HG03103 (cell line): ENCODE data around the gene RAD51B.
A peak's percentile ranks its signal among the peaks of the same experiment; 100 is the strongest.
"Not testable (repeated sequence)": the region's sequence is repeated elsewhere in the genome, so short reads cannot be mapped to it uniquely, and the experiment has no call there.

ENCODE experiments used
- ATAC-seq: cut with Tn5 transposase; IDR thresholded peaks from one replicate; pipeline ENCODE4 v1.9.1; 2021; ENCODE audit warnings: low read depth; ENCODE audit not compliant: unreplicated experiment

Gene RAD51B

DNA sequence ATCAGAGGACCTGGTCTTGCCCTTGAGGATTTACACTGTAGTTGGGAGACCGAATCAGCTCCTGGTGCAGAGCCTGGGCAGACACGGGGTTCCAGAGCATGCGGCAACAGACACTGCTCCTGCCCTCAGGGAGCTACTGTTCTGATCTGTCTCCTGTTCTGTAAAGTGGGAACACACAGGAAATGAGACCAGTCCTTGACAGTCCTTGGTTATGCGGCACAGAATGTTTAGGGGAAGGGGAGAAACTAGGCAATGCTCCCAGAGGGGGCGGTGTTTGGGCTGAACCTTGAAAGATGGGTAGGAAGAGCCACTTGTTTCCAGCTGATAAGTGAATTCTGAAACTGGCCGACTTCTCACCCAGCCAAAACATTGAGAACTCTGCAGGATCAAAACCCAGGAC lies 840.9 kb downstream of the RAD51B start:
- no peak for ATAC-seq

DNA sequence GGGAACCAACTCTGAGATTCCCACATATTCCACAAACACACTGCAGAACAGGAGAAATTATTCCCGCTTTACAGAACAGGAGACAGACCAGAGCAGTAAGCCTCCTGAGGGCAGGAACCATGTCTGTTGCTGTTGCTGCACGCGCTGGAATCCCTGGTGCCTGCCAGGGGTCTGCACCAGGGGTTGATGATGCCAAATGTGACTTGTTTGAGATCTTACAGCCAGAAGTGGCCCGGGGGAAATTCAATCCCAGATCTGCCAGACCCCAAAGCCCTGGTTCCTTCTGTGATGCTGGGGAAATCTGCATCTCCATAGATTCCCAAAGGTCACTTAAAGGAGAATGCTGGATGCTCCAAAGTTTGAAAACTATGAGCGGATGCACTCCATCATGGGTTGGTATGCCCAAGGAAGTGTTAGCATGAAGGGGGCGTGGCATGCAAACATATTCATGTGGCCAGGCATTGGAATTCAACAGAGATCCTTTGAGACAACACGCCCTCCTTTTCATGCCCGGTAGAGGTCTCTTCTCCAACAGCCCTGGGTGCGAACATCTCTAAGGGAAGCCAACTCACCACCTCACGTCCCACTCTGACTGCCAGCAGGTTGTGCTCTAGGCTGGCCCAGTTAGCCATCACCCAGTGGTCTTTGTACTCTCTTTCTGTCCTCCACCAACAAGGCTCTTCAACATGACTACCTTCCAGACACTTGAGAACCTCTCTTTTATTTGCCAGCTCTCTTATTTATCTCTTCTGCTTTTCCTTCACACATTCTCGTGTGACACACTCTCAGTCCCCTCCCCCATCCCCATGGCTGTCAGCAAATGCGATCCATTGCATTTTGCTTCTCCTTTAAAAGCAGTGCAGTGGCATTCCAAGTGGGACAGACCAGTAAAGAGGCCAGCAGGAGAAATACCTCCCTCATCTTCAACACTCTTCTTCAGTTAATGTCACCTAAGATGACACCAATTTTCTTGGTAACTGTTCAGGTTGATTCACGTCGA lies 841.9 kb downstream of the RAD51B start:
- no peak for ATAC-seq

DNA sequence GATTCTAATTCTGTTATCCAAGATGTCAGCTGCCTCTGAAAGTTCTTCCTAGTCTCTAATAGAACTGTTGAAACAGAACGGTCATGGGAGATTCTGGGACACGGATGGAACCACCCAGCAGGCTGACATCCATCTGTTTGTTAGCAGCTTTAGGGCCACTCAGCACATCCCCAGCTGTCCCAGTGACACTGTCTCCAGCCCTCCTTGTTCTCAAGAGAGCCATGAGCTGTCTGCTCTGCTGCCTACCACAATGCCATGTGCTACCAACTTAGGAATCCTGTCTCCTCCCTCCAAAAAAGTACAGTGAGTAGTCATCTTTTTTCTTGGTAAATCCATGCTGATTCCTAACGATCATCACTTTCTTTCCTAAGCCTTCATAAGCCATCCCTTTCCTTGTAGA lies 842.8 kb downstream of the RAD51B start:
- no peak for ATAC-seq

DNA sequence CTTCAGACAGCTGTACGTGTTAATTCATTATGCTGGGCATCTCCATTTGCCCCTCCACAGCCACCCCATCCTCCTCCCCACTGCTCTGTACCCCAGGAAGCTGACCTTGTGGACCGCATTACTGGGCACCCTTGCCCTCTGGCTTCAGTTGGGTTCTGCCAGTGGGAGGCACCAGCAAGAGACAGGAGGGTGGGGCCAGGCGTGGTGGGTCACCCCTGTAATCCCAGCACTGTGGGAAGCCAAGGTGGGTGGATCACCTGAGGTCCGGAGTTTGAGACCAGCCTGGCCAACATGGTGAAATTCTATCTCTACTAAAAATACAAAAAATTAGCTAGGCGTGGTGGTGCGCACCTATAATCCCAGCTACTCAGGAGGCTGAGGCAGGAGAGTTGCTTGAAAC lies 843.2 kb downstream of the RAD51B start:
- ATAC-seq: not testable (repeated sequence)

DNA sequence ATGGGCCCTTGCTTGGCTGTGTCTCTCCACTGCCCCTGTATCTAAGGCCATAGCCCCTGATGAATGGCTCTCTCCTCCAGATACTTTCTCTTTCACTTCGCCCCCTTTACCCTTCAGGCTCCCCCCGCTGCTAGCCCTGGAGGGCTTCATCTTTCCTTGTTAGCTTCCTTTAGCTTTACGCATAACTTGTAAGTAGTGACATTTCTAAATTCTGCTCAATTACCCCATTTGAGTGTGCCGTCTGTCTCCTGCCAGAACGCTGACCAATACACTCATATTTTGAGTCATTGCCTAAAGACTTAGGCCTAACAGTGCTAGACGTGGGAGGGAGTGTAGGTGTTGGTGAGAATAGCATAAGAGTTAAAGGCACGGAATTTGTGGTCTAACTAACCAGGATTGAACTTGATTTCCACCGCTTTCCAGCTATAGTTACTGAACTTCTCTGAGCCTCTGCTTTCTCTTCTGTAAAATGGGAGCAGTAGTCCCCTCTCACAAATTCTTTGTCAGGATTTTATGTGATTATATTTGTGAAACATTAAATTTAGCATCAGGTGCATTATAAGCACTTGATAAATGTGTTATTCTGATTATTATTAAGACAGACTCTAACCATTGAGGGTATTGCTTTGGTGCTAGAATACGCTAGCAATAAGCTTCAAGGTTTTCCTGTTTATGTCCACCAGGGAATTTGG lies 844.0 kb downstream of the RAD51B start:
- ATAC-seq: peak; percentile 73

DNA sequence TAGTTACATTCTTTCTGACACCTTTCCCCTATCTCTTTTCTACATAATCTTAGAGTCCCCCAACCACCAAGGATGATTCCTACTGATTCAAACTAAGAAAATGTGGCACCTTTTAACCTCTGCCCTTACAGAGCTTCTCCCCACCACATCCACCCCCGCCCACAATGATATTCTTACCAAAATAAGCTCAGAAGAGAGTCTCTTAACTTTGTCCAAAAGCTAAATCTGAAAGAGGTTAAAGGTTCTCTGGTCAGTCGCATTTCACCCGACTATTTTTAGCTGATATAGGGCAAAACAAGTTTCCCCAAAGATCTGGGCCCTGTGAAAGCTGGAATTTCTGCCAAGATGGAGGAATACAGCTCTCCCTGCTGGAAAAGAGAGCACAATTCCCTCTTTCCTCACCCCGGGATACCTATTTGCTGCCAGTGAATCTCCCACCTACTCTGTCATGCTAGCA lies 844.7 kb downstream of the RAD51B start:
- no peak for ATAC-seq

DNA sequence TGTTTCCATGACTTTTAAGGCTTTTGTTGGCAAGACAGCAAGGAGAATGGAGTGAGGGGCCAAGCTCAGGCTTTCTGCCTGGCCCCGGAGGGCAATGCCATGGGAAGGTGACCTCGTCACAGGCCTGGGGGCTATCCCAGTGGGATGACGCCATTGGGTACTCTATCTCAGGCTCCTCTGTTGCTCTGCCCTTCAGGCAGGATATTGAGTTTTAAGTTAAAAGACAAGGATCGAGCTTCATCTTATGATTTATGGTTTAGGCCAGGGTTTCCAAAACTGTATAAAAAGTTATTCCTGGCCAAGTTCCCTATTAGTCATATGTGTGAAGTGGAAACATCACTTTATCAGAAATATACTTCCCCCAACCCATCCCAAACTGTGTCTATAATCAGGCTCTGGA lies 845.6 kb downstream of the RAD51B start:
- no peak for ATAC-seq

DNA sequence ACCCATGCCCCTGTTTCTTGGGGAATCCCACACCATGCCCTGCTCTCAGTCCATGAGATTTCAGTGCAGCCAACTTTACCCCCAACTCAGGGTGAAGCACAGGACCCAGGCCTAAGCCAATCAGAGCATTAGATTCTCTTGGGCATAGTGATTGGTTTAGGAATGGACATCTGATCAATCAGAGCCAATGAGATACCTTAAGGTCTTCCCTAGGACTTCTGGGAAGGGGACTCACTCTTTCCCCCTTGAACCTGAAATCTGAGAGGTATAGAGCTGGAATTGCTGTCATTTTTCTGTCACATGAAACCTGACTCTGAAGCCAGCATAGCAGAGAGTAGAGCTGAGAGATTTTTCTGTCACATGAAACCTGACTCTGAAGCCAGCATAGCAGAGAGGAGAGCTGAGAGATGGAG lies 846.2 kb downstream of the RAD51B start:
- ATAC-seq: no peak

DNA sequence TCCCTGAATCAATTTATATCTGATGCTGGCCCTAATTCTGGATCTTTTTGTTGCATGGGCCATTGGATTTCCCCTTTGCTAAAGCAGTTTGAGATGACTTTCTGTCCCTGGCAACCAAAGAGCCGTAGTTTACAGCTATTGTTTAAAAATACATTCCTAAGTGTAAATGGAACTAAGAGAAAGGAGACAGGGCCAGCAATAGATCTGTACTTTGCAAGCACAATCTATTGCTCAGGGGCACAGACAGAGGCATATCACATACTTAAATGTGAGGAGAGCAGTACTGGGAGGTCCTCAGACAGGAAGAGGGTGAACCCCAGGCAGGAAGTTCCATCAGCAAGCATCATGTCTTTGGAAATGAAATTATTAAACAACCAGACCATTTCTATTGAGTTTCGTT lies 846.7 kb downstream of the RAD51B start:
- ATAC-seq: no peak

DNA sequence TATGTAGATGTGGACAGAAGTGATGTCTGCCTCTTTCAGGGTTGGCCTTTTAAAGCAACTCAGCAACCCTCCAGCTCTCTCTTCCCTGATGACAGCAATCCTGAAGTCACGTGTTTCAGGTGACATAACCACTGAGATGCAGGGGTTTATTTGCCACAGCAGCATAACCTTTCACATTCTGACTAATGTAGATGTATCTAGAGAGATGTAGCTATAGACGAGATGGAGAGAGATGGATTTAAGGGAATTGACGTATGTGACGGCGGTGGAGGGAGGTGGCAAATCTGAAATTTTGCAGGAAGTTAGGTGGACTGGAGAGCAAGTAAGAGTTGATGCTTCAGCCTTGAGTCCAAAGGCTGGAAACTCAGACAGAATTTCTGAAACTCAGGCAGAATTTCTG lies 847.3 kb downstream of the RAD51B start:
- ATAC-seq: no peak

DNA sequence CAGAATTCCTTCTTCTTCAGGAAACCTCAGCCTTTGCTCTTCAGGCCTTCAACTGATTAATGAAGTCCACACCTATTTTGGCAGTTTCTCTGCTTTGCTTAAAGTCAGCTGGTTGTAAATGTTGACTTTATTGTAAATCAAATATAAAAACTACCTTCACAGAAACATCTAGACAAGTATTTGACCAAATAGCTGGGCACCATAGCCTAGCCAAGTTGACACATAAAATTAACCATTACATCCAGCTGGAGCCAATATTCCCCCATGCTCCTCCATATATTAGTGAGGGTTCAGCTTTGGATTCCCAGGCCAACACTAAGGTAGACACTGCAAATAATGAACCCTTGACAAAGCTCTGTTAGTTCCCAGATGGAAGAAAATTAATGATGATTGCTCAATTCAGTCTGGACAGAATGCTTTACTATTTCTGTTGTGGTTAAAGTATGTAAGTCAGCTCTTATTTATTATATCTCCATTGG lies 847.8 kb downstream of the RAD51B start:
- ATAC-seq: no peak

DNA sequence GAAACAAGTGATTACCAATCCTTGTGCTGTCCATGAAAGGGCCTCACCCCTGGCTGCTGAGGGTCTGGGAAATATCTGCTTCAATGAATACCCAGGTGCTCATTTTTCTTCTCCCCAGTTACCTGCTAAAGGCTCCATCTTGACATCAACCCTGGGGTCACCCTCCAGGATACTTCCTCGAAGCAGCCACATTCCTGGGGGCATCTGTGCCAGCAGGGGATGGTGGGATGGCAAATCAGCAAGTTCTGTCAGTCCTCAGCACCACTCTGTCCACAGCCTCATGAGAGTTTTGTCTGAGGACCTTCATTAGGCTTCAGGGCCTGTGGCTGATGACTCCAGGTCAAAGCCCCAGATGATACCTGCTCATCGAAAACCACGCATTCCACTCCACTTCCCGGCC lies 848.4 kb downstream of the RAD51B start:
- ATAC-seq: no peak

DNA sequence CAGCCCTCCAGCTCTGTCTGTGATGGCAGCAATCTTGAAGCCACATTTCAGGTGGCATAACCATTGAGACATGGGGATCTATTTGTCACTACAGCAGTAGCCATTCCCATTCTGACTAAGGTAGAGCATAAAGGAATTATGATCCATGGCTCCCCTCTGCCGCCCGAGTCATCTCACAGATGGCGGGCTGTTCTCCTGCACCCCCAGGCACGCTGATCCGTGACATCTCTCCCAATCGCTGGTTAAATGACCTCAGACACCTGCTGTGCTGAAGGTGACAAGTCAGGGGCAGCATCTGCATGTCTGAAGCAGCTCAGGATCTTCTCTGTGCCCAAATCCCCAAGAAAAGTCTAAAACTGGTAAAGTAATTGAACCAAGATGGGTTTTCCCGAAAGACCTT lies 849.0 kb downstream of the RAD51B start:
- ATAC-seq: no peak

DNA sequence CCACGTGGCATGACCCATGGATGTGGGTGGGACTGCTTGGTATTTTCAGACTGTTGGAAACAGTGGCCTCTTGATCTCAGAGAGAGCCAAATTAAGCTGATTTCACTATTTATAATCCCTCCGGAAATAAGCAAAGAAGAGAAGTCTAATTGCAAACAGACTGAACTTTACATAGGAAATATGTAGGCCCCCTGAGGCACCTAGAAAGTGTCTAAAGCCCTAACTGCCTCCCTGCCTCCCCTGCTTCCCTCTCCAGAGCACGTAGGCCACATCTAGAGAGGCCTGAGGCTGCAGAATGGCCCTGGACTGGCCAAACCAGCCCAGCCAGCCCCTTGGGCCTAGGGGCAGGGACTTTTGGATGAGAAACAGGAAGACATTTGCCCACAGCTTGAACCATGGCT lies 849.5 kb downstream of the RAD51B start:
- ATAC-seq: no peak

DNA sequence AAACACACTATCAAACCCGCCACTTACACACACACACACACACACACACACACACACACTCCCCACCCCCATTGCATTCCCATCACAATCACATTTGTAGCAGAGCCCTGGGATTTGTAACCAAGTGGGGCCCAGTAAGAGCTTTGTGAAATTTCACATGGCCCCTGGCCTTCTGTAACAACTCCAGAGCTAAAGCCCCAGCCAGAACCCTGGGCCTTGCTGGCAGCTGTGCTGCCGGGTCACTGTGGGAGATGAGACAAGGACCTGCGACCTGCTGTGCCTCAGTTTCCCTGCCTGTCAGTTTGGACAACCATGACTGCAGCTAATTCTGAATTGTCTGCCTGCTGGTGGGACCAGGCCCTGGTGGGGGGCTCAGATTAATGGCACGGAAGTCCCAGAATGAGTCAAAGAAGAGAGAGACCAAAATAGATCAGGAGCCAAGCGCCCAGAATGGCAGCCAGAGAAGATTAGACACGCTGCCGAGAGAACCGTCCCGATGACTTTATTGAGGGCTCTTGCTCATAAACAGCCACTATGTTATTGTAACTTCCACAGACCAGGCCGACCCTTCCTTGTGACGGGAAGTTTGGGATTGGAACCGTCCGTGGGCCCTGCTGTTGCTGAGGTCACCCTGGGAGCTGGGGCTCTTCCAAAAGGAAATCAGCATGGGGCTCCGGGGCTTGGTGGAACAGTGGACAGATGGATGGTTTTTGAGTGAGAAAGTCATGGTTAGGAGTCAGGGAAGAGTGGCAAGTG lies 850.2 kb downstream of the RAD51B start:
- no peak for ATAC-seq

DNA sequence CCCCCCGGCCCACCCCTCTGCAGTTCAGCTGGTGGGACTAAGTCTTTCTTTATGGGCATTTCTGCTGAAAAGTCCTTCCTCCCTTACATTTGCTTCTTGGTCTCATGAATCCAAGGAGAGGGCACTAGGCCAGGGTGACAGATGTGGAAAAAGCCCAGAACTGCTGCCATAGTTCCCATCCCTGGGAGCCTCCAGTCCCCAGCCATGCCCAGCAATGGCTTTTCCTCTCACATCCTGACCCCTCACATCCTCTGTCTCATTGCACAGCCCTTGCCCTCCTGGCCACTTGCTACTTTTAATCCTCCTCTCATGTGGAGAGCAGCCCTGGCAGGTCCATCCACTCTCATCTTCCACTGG lies 850.8 kb downstream of the RAD51B start:
- ATAC-seq: no peak

DNA sequence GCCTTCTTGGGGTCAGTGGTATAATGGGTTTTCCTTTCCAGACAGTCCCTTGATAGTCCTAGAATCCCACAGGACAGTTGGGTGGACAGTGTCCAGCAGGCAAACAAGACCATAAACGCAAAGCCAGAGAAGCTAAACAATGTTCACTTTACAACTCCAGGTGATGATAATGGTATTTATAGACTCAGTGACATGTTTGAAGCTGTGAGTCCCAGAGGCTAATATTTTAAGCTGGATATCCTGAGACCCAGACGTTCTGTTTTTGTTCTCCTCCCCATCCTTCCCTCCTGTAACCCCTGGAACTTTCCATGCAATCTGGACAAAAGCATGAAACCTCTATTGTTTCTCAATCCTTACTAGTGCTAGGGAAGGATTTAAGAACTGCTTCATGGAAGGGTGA lies 852.3 kb downstream of the RAD51B start:
- ATAC-seq: no peak

DNA sequence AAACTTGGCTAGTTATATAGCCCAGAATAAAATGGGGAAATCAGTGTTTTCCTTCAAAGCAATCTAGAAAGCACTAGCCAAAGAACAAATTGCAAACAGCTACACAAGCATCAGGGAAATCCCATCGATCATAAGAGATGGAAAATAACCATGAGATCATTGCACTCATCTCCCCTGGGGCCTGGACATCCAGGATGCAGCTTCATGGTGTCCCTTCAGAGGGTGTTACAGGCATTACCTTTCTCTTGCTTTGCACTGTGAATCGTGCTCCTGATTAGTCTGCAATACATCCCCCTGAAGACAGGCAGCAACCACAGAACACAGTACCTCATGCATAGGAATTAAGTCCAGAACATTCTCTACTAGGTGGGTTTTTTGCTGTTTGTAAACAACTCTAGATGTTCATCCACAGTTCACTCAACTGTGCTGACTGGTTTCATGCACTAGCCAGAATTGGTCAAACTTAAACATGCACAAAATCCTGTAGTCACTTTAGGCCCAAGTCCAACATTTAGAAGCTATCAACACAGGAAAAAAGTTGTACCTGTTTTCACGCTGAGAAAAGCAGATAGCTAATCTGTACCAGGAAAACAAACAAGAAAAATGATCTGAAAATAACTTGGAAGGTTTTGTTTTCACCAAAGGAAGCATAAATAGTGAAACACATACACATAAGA lies 853.2 kb downstream of the RAD51B start:
- ATAC-seq: no peak

DNA sequence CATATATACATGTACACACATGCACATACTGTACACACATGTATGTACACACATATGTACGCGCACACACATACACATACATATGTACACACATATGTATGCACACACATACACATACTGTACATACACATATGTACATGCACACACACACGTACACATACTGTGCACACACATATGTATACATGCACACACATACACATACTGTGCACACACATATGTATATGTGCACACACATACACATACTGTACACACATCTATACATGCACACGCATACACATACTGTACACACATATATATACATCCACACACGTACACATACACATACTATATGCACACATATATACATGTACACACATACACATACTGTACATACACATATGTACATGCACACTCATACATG lies 853.9 kb downstream of the RAD51B start:
- no peak for ATAC-seq

DNA sequence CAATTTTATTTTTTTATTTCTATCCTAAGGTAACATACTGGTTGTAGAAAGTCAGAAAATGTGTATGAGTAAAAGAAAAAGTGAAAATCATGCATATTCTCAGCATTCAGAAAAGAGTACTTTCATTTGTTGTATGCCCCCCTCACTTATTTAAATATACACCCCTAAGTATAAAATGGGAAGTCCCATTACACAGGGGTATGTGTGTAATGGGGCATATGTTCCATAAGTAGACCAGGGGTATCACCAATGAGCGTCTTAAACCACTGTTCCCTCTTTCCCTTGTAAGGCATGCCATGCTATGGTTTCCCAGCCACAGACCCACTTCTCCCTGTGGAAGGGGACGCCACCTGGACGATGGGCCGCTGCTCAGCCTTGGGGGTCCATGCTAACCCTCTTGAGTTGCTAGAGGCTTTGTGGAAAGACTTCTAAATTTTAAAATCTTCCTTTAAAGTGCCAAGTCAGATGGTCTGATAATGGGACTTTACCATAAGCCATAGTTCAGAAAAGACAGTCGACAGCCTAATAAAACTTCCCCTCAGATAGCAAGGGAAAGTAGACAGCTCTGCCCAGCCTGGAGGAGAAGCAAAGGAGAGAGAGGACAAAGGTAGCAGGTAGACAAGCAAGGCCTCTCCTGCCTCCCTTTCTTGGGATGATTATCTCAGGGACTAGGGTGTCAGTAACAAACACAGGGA lies 855.1 kb downstream of the RAD51B start:
- ATAC-seq: no peak
